Mesenchymal stem cell (in vitro differentiated cells and primary cell): Measurements from ENCODE around the gene RHBDF2.

ENCODE experiments used
- DNase-seq: peaks from one replicate; pipeline ENCODE4 v3.0.0-alpha.2; 2013
- H2AFZ ChIP-seq: one replicate; pipeline ENCODE4 v1.6.1; 2013; ENCODE audit warnings: low read depth, mild to moderate bottlenecking, control low read depth, inconsistent platforms, low read length, moderate library complexity
- H2AK5ac ChIP-seq: 2 replicates; pipeline ENCODE4 v1.6.1; 2013; ENCODE audit warnings: low read length, moderate library complexity, mild to moderate bottlenecking, inconsistent platforms; ENCODE audit not compliant: severe bottlenecking
- H2BK120ac ChIP-seq: one replicate; pipeline ENCODE4 v1.6.1; 2013; ENCODE audit warnings: low read depth, mild to moderate bottlenecking, inconsistent platforms, low read length, moderate library complexity
- H2BK12ac ChIP-seq, 2 experiments: one replicate each; pipeline ENCODE4 v1.6.1; 2013; ENCODE audit warnings: inconsistent platforms in 2 of 2, low read length in 2 of 2, mild to moderate bottlenecking in 2 of 2, moderate library complexity in 2 of 2, control low read depth in 1 of 2
- H2BK15ac ChIP-seq: one replicate; pipeline ENCODE4 v1.6.1; 2013; ENCODE audit warnings: mild to moderate bottlenecking, low read depth, inconsistent platforms; ENCODE audit not compliant: poor library complexity, severe bottlenecking
- H2BK5ac ChIP-seq: 2 replicates; pipeline ENCODE4 v1.6.1; 2013; ENCODE audit warnings: low read depth, mild to moderate bottlenecking, low read length, control low read depth, inconsistent platforms; ENCODE audit not compliant: poor library complexity, severe bottlenecking
- H3K14ac ChIP-seq, 2 experiments: one replicate each; pipeline ENCODE4 v1.6.1; 2013; ENCODE audit warnings: inconsistent platforms in 2 of 2, low read length in 2 of 2, control low read depth in 1 of 2, mild to moderate bottlenecking in 1 of 2, moderate library complexity in 1 of 2
- H3K18ac ChIP-seq, 2 experiments: one replicate each; pipeline ENCODE4 v1.6.1; 2013; ENCODE audit warnings: inconsistent platforms in 2 of 2, low read length in 2 of 2, control low read depth in 1 of 2, low read depth in 1 of 2, mild to moderate bottlenecking in 1 of 2
- H3K23ac ChIP-seq, 2 experiments: one replicate each; pipeline ENCODE4 v1.6.1; 2013; ENCODE audit warnings: inconsistent platforms in 2 of 2, low read length in 2 of 2, mild to moderate bottlenecking in 2 of 2, moderate library complexity in 2 of 2, control low read depth in 1 of 2
- H3K27ac ChIP-seq: 2 replicates; pipeline ENCODE4 v1.5.1; 2013; ENCODE audit warnings: mild to moderate bottlenecking, moderate library complexity, low read length, control low read depth, inconsistent platforms; ENCODE audit not compliant: poor library complexity, severe bottlenecking
- H3K27me3 ChIP-seq, 2 experiments: 2 replicates each; pipeline versions ENCODE4 v1.6.1 to v1.7.0; 2013; ENCODE audit warnings: low read length in 2 of 2, mild to moderate bottlenecking in 2 of 2, moderate library complexity in 2 of 2, control low read depth in 1 of 2, inconsistent platforms in 1 of 2; ENCODE audit not compliant: control insufficient read depth in 1 of 2, insufficient read depth in 1 of 2
- H3K36me3 ChIP-seq, 2 experiments: 2 replicates each; pipeline versions ENCODE4 v1.6.1 to v1.7.0; 2013; ENCODE audit warnings: low read length in 2 of 2, control low read depth in 1 of 2, inconsistent platforms in 1 of 2, low read depth in 1 of 2, mild to moderate bottlenecking in 1 of 2; ENCODE audit not compliant: insufficient read depth in 2 of 2, control insufficient read depth in 1 of 2
- H3K4ac ChIP-seq, 2 experiments: one replicate each; pipeline ENCODE4 v1.6.1; 2013; ENCODE audit warnings: inconsistent platforms in 2 of 2, low read length in 2 of 2, mild to moderate bottlenecking in 2 of 2, moderate library complexity in 2 of 2, control low read depth in 1 of 2, low read depth in 1 of 2
- H3K4me1 ChIP-seq: 2 replicates; pipeline ENCODE4 v1.6.1; 2013; ENCODE audit warnings: low read depth, low read length, control low read depth; ENCODE audit not compliant: control insufficient read depth, insufficient read depth
- H3K4me2 ChIP-seq: 2 replicates; pipeline ENCODE4 v1.6.1; 2013; ENCODE audit warnings: low read length, mild to moderate bottlenecking, inconsistent platforms; ENCODE audit not compliant: poor library complexity, severe bottlenecking
- H3K4me3 ChIP-seq, 2 experiments: 2 replicates each; pipeline versions ENCODE4 v1.5.1 to v1.7.0; 2013; ENCODE audit warnings: low read length in 2 of 2, mild to moderate bottlenecking in 2 of 2, control low read depth in 1 of 2, low read depth in 1 of 2; ENCODE audit not compliant: insufficient read depth in 1 of 2
- H3K79me1 ChIP-seq: replicated peaks from 2 replicates; pipeline ENCODE4 v1.6.1; 2013; ENCODE audit warnings: mild to moderate bottlenecking, control low read depth, low read length, inconsistent platforms; ENCODE audit not compliant: poor library complexity, severe bottlenecking
- H3K9ac ChIP-seq: 2 replicates; pipeline ENCODE4 v1.7.0; 2013; ENCODE audit warnings: mild to moderate bottlenecking, low read length, moderate library complexity
- H3K9me3 ChIP-seq: 2 replicates; pipeline ENCODE4 v1.7.0; 2013; ENCODE audit warnings: mild to moderate bottlenecking, low read length; ENCODE audit not compliant: control insufficient read depth
- H4K8ac ChIP-seq: one replicate; pipeline ENCODE4 v1.6.1; 2013; ENCODE audit warnings: inconsistent platforms, mild to moderate bottlenecking, low read length, moderate library complexity
- H4K91ac ChIP-seq: one replicate; pipeline ENCODE4 v1.6.1; 2013; ENCODE audit warnings: mild to moderate bottlenecking, low read length, inconsistent platforms
- WGBS: methylation state at CpG from one replicate; pipeline ENCODE4 v1.1.7; 2013; ENCODE audit warnings: mixed read lengths; 5-methylcytosine and 5-hydroxymethylcytosine counted together

RHBDF2 gene

DNA sequence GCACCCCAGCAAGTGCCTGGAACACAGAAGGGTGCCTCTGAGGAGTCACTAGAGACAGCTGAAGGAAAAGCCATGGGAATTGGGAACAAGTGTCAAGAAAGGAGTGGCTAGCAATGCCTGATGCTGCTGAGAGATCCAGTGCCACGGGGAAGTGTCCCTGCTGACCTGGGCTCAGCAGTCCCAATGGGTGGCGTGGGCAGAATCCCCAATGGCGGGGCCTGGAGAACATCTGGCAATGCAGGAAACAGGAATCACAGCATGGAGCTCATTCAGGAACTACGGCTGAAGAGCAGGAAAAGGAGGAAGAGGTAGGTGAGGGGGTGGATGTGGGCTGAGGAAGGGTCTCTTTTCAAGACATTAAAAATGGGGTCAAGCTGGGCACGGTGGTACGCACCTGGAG lies 78.4 kb downstream of the RHBDF2 start:
- H2AK5ac ChIP-seq = no peak overlapping the region
- H3K27ac ChIP-seq = no peak overlapping the region
- no peak overlapping the region for H2AFZ ChIP-seq
- no peak overlapping the region for H3K4ac ChIP-seq
- H3K79me1 ChIP-seq = peaks cover 36% of the 10 kb centered on the region
- no peak overlapping the region for H3K4me2 ChIP-seq
- H3K4me3 ChIP-seq = no peak overlapping the region
- no peaks in the 10 kb centered on the region for H3K9me3 ChIP-seq
- H2BK5ac ChIP-seq = no peak overlapping the region
- peaks cover 4 to 16% of the 10 kb centered on the region in 2 experiments for H3K36me3 ChIP-seq
- 98% methylated on average over 5 of the region's 6 CpGs for WGBS
- H3K23ac ChIP-seq = no peak overlapping the region
- peaks cover 2% of the 10 kb centered on the region for H3K4me1 ChIP-seq
- no peak overlapping the region for H3K18ac ChIP-seq
- no peak overlapping the region for H2BK12ac ChIP-seq
- H2BK15ac ChIP-seq = no peak overlapping the region
- H3K9ac ChIP-seq = no peak overlapping the region
- no peak for DNase-seq
- H4K8ac ChIP-seq = no peak overlapping the region
- H4K91ac ChIP-seq = no peak overlapping the region
- H3K14ac ChIP-seq = no peak overlapping the region
- no peaks in the 10 kb centered on the region for H3K27me3 ChIP-seq
- H2BK120ac ChIP-seq = no peak overlapping the region

DNA sequence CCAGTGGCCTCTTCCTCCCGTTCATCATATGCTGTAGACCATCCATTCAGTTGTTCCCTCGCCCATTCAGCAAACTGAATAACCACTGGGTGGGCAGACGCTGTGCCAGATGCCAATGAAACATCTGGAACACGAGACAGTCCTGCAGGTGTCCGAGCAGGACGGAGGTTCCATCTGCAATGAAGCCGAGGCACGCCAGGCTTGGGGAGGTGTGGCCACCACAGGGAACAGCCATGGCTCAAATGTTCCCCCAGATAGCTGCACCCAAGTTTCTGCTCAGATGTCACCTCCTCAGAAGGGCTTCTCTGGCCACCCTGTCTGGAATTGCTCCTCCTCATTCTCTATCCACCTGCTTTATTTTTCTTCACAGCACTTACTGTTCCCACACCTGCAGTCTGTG lies 78.8 kb downstream of the RHBDF2 start:
- no peak overlapping the region for H3K4ac ChIP-seq
- peaks cover 36% of the 10 kb centered on the region for H3K79me1 ChIP-seq
- no peak overlapping the region for H3K14ac ChIP-seq
- no peaks in the 10 kb centered on the region for H3K9me3 ChIP-seq
- H4K8ac ChIP-seq = no peak overlapping the region
- no peak overlapping the region for H3K27ac ChIP-seq
- no peak overlapping the region for H3K18ac ChIP-seq
- H3K4me1 ChIP-seq = peaks cover 7% of the 10 kb centered on the region
- no peak overlapping the region for H2BK15ac ChIP-seq
- H2BK5ac ChIP-seq = no peak overlapping the region
- H2BK12ac ChIP-seq = no peak overlapping the region
- H2BK120ac ChIP-seq = no peak overlapping the region
- H4K91ac ChIP-seq = no peak overlapping the region
- WGBS = 96% methylated on average over 8 of the region's 8 CpGs
- DNase-seq = no peak
- no peak overlapping the region for H3K4me3 ChIP-seq
- H3K9ac ChIP-seq = no peak overlapping the region
- peaks cover 4 to 21% of the 10 kb centered on the region in 2 experiments for H3K36me3 ChIP-seq
- no peak overlapping the region for H2AFZ ChIP-seq
- H3K23ac ChIP-seq = no peak overlapping the region
- H2AK5ac ChIP-seq = no peak overlapping the region
- no peaks in the 10 kb centered on the region for H3K27me3 ChIP-seq
- H3K4me2 ChIP-seq = no peak overlapping the region

DNA sequence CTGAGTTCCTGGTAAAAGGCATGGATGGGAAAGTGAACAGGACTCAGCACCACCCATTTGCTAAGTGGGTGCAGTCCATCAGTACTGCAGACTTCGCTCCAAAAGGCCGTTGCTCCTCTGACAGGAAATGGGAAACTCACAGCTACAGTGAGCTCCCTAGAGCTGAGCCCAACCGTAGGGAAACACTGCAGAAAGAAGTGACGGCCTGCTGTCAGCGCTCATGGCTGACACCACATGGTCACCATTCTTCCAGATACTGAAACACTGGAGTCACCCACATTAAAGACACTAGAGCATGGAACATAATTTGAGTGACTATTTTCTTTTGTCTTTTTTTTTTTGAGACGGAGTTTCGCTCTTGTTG lies 80.2 kb downstream of the RHBDF2 start:
- Histone ChIP-seq H3K23ac (no peak overlapping the region), H3K36me3 (peaks cover 5 to 30% of the 10 kb centered on the region in 2 experiments), H2AFZ (no peak overlapping the region), H2BK120ac (no peak overlapping the region), H3K4me2 (no peak overlapping the region), H2BK12ac (no peak overlapping the region), H3K9me3 (no peaks in the 10 kb centered on the region), H4K8ac (no peak overlapping the region), H3K4me1 (peaks cover 9% of the 10 kb centered on the region), H2BK15ac (no peak overlapping the region), H2AK5ac (no peak overlapping the region), H3K14ac (no peak overlapping the region), H3K27me3 (no peaks in the 10 kb centered on the region), H3K27ac (no peak overlapping the region), H3K18ac (no peak overlapping the region), H3K9ac (no peak overlapping the region), H3K4ac (no peak overlapping the region), H3K79me1 (peaks cover 46% of the 10 kb centered on the region), H4K91ac (no peak overlapping the region), H2BK5ac (no peak overlapping the region), H3K4me3 (no peak overlapping the region)
- DNase-seq = no peak
- WGBS = 75% methylated on average over 7 of the region's 7 CpGs
